ENCODE measurements around the gene SHC3.

The SHC3 gene

DNA sequence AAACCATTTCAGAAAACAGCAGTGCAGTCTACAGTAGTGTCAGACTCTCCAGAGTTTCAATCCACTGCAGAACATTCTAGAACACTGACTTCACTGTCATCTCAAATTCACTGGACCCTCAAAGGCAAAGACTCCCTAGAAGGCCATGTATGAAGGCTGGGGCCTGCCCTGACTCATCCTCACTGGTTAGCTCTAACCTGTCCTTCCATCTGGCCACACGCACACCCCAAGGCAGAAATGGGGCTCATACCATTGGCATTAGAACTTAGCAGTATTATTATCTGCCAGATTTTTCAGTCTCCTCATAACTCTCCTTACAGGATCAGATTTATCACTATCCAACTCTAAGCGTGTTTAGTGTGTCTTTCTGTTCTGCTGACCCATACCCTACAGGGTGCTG, 166.9 kb downstream of the SHC3 start:
- CTCF ChIA-PET, result interaction anchor here (1.5 kb wide), 1 partner anchor 13 kb away, joined by 3 read pairs; no protein-coding TSS in a partner anchor
- DNase-seq (ENCODE audit: extremely low spot score), result no peak
- TF ChIP-seq, protein P1, sequence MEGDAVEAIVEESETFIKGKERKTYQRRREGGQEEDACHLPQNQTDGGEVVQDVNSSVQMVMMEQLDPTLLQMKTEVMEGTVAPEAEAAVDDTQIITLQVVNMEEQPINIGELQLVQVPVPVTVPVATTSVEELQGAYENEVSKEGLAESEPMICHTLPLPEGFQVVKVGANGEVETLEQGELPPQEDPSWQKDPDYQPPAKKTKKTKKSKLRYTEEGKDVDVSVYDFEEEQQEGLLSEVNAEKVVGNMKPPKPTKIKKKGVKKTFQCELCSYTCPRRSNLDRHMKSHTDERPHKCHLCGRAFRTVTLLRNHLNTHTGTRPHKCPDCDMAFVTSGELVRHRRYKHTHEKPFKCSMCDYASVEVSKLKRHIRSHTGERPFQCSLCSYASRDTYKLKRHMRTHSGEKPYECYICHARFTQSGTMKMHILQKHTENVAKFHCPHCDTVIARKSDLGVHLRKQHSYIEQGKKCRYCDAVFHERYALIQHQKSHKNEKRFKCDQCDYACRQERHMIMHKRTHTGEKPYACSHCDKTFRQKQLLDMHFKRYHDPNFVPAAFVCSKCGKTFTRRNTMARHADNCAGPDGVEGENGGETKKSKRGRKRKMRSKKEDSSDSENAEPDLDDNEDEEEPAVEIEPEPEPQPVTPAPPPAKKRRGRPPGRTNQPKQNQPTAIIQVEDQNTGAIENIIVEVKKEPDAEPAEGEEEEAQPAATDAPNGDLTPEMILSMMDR (IDR thresholded peaks at IDR 0.05; ENCODE audit: control extremely low read depth, extremely low read depth, low read depth, missing control alignments), result no peak
- POLR2A ChIA-PET, result no interaction called here

DNA sequence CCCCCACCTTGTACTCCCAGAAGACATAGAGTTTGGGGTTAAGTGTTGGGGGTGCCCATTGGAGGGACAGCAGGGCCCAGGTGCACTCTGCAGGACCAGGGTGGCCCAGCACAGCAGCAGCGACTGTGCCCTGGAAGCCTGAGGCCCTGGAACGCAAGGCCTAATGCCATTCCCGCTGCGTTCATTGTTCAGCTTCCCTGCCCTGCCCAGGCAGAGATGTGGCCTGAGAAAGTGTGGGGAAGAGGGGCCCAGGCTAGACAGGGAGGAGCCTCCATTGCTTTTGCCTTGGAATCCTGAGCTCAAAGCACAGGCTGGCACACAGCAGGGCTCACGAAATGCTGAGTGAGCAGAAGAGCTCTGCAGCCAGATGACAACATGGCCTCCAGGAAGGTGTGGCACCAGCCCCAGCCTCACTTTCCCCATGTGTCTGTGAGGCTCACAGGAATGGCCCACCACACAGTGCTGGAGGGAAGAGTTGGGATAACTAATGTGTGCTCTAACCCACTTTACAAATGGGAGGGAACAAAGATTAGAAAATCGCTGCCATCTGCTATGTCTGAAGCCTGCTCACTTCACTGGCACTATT, 168.0 kb downstream of the SHC3 start:
- no peak for DNase-seq (ENCODE audit: extremely low spot score)
- ChIA-PET CTCF (interaction anchor here (1.1 to 2.4 kb wide), 3 partner anchors 10 to 16 kb away, joined by 3 to 15 read pairs (median 3); no protein-coding TSS in a partner anchor), POLR2A (no interaction called here)
- TF ChIP-seq, protein P1 (IDR thresholded peaks at IDR 0.05; ENCODE audit: control extremely low read depth, extremely low read depth, low read depth, missing control alignments), result no peak

DNA sequence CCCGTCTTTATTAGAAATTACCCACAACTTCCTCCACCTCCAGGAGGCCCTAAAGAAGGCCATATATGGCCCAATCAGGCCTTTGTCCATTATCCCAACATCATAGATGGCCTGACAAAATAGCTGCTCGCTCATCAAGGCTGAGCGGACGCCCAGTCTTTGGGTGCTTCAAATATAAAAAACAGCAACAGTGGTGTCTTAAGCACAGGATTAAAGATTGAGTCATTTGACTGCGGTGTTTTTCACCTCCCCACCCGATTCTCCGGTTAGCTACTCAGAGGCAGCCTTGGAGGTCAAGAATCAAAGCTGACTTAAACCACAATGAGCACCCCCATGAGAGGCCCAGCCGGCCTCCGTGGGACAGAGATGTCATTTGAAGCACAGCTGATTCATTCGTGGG, 168.6 kb downstream of the SHC3 start:
- CTCF ChIA-PET, result interaction anchor here (1.1 to 2.4 kb wide), 2 partner anchors 9 to 16 kb away, joined by 3 to 15 read pairs; no protein-coding TSS in a partner anchor
- POLR2A ChIA-PET, result no interaction called here
- TF ChIP-seq, protein P1 (IDR thresholded peaks at IDR 0.05; ENCODE audit: control extremely low read depth, extremely low read depth, low read depth, missing control alignments), result no peak
- no peak for DNase-seq (ENCODE audit: extremely low spot score)

DNA sequence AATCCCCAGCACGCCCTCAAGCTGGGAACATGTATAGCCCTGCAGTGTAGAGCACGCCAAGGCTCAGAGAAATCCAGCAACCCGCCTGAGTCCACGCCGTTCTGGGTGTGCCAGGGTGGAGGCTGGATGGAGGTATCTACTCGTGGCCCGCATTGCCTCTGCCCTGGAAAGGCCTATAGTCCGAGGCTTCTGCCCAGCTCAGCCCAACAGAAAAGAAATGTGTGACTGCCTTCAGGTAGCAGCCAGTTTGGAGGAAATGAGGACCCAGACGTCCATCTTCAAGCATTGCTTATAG, 169.1 kb downstream of the SHC3 start:
- no peak for DNase-seq (ENCODE audit: extremely low spot score)
- TF ChIP-seq, protein P1 (IDR thresholded peaks at IDR 0.05; ENCODE audit: control extremely low read depth, extremely low read depth, low read depth, missing control alignments), result no peak
- ChIA-PET CTCF (interaction anchor here (1.4 to 2.4 kb wide), 2 partner anchors 9 to 13 kb away, joined by 3 to 15 read pairs; no protein-coding TSS in a partner anchor), POLR2A (no interaction called here)

DNA sequence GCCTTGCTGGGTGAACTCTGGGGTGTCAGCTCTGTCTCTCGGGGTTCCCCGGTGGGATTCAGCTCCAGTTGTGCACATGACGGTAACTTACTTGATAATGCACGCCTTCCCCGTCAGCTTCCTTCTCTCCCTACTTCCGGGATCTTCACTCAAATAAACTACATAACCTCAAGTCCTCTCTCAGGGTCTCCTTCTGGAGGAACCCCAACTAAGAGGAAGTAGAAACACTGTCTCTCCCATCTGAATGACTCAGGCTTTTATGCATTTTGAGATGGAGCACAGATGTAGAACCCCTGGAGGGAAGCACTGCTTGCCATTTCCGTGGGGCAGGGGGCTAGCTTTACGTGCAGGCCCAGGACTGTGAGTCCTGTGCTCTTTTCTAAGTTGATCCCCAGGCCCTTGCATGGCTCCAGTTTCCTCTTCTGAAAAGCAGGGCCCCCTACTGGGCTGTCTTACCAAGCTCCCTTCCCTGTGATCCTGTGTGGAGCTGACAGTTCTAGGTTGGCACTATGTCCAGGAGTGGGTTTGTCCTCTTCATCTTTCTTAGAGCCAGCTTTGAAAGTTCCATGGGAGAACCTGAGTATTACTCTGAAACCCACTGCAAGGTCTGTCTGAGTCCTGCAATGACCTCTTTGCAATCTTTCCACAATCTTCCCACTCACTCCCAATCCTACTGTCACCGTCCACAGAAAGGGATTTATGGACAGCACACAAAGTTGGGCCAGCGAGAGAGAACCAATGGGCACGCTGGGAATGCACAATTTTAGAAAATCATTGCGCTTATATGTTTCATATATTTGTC, 169.7 kb downstream of the SHC3 start:
- no peak for DNase-seq (ENCODE audit: extremely low spot score)
- CTCF ChIA-PET, result interaction anchor here (1.0 to 2.4 kb wide), 3 partner anchors 8 to 26 kb away, joined by 3 to 15 read pairs (median 3); no protein-coding TSS in a partner anchor
- TF ChIP-seq, protein P1 (IDR thresholded peaks at IDR 0.05; ENCODE audit: control extremely low read depth, extremely low read depth, low read depth, missing control alignments), result no peak
- POLR2A ChIA-PET, result no interaction called here

DNA sequence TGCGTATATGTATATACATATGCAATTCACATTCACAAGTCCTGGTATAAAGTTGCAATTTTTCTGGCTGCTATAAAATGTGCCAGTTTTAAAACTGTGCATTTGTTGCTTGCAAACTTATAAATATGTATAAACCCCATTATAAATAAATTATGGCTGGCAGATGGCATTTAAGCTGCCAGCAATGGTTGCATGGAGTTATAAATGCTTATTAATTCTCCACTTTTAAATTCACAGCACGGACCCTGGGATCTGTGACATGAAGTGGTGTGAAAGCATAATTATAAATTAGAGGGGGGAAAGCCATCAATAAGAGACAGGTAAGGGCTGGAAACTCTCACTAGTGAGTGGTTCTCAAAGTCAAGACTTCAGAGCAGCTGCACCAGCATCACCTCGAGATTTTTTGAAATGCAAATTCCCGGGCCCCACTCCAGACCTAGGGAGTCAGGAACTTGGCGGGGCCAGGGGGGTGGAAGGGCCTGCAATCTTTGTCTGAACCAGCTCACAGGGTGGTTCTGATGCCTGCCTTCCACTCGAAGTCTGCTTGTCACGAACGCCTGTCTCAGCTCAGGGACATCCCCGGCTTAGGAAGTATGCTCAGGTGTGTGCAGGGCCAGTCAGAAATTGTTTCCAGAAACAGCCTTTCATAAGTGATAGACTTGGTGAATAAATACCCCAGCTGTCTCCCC, 170.4 kb downstream of the SHC3 start:
- ChIA-PET POLR2A (no interaction called here), CTCF (interaction anchor here (1.0 to 1.4 kb wide), 2 partner anchors 15 to 26 kb away, joined by 3 read pairs; no protein-coding TSS in a partner anchor)
- TF ChIP-seq, protein P1 (IDR thresholded peaks at IDR 0.05; ENCODE audit: control extremely low read depth, extremely low read depth, low read depth, missing control alignments), result no peak
- DNase-seq (ENCODE audit: extremely low spot score), result no peak
